Glomerular endothelial cell (primary cell): ENCODE results near the gene PARD6B. TPM values are rescaled to one million over a fixed set of nuclear protein-coding genes. Genes with fewer than 3 reads are reported as not detected.
"Not testable (repeated sequence)": the region's sequence is repeated elsewhere in the genome, so short reads cannot be mapped to it uniquely, and the experiment has no call there.

Experiments
- DNase-seq: peaks from one replicate; pipeline ENCODE4 v3.0.0-alpha.2; 2011; ENCODE audit warnings: low read depth, low spot score; ENCODE audit errors: extremely low read depth
- total RNA-seq: library from RNA; depleted of rRNA; stranded (reverse); fragments of >200 nt; gene quantifications from 2 replicates; pipeline ENCODE4 v1.2.3, GENCODE V29; 2015

Gene PARD6B
- total RNA-seq: 0.12 and 1.1 TPM in 2 replicates

GRCh38 chr20:50731055-50731929, at the start of gene PARD6B:
Gene PARD6B, plus strand, starts transcription at chr20:50731580. Its CDS starts 207 bp downstream, at chr20:50731787.
- no peak for DNase-seq

GRCh38 chr20:50682065-50682464, 49.3 kb upstream of the PARD6B start:
- no peak for DNase-seq

- no peak for DNase-seq
Measured at GRCh38 chr20:50682947-50683530, 48.3 kb upstream of the PARD6B start.

- DNase-seq: no peak
Measured at GRCh38 chr20:50683570-50683969, 47.8 kb upstream of the PARD6B start.

- DNase-seq: no peak
Measured at GRCh38 chr20:50686821-50687220, 44.6 kb upstream of the PARD6B start.

- DNase-seq: no peak
Measured at GRCh38 chr20:50688256-50688975, 43.0 kb upstream of the PARD6B start.

- no peak for DNase-seq
Measured at GRCh38 chr20:50689864-50690649, 41.3 kb upstream of the PARD6B start.

- DNase-seq: no peak
Measured at GRCh38 chr20:50690650-50691572, 40.5 kb upstream of the PARD6B start, which contains the start of gene RIPOR3. Gene RIPOR3, minus strand, starts transcription at chr20:50691542. Its CDS starts 414 bp downstream, at chr20:50691128.

- no peak for DNase-seq
Measured at GRCh38 chr20:50691573-50692551, 39.5 kb upstream of the PARD6B start.

GRCh38 chr20:50692552-50692933, 38.8 kb upstream of the PARD6B start:
- DNase-seq: no peak

- no peak for DNase-seq
Measured at GRCh38 chr20:50693001-50693400, 38.4 kb upstream of the PARD6B start.

GRCh38 chr20:50694379-50695134, 36.8 kb upstream of the PARD6B start:
- no peak for DNase-seq

- no peak for DNase-seq
Measured at GRCh38 chr20:50695135-50695872, 36.1 kb upstream of the PARD6B start.

- not testable (repeated sequence) for DNase-seq
Measured at GRCh38 chr20:50698255-50698654, 33.1 kb upstream of the PARD6B start.

- no peak for DNase-seq
Measured at GRCh38 chr20:50699688-50700087, 31.7 kb upstream of the PARD6B start.

GRCh38 chr20:50701041-50701963, 30.1 kb upstream of the PARD6B start:
- DNase-seq: no peak
